ENCODE data around the gene LIPC.

The LIPC gene

GRCh38 chr15:58431221-58432149 lies at the start of gene LIPC:
LIPC (plus strand) TSS chr15:58431991; CDS start chr15:58432033, 42 bp downstream.
- DNase-seq: no peak

GRCh38 chr15:58383876-58384275 lies 47.9 kb upstream of the LIPC start:
- DNase-seq: no peak

DNA sequence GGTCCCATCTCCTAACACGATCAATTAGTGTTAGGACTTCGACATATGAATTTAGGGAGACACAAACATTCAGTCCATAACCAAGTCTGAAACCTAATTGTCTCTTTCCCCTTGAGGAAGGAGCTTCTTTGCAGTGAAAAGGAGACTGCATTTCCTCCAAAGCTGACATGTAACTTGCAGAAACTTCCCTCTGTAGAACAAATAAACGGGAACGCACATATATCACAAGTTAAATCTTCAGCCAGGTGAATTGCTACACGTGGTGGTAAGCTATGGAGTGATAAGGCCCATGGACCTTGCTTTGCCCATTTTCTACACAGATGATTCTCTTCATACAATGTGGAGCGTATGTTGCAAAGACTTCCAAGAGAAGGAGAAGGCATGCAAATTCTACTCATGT lies 47.1 kb upstream of the LIPC start:
- no peak for DNase-seq

- no peak for DNase-seq
Observed at GRCh38 chr15:58386081-58386480, 45.7 kb upstream of the LIPC start.

- DNase-seq: no peak
Observed at GRCh38 chr15:58386641-58387040, 45.1 kb upstream of the LIPC start.

DNA sequence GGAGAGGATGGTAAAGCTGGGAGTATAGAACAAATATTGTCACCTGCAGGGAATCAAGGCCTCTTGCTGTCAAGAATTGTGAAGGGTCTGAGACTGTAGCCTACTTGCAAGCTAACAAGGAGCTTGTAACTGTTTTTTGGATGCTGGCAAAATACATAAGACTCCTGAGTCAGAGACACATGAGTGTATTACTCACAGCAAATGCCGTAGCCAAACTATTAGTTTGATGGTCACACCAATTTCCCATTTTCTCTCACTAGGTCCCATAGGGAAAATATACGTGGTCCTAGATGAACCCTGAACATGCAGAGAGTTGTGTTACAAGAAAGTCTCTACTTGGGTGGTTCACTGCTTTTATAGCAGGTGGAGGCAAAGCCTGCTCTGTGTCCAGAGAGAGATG lies 44.7 kb upstream of the LIPC start:
- DNase-seq: no peak

DNA sequence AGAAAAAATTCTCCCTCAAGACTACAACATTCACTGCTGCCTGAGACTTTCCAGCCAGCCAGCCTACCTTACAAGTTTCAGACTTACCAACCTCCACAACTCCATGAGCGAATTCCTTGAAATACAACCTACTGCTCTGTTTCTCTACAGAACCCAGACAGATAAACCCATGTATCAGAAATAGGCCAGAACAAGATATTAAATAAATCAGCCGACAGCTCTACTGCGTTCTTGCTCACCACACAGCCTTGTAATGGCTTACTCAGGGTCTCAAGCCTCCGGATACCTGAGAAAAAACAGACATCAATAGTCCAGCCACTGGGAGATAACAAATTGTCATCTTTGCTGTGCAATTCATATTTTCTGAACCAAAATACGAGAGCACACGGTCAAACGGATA lies 43.6 kb upstream of the LIPC start:
- no peak for DNase-seq

DNA sequence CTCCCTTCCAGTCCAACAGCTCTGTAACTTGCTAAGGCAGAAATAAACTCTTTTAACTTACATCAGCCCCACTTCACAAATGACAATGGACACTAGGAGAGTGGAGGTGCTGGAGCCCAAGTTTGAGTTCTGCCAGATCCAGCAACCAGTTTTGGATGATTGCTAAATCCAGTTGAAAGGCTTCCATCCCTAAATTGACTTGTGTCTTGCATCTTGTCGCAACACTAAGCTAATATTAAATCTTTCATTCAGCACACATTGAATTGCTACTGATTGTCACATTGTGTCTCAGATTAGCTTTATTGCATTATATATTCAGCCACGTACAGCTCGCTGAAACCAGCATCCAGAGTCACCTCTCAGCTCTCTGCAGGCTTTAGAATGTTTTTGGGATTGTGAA lies 41.7 kb upstream of the LIPC start:
- no peak for DNase-seq

- no peak for DNase-seq
Observed at GRCh38 chr15:58390655-58391054, 41.1 kb upstream of the LIPC start.

DNA sequence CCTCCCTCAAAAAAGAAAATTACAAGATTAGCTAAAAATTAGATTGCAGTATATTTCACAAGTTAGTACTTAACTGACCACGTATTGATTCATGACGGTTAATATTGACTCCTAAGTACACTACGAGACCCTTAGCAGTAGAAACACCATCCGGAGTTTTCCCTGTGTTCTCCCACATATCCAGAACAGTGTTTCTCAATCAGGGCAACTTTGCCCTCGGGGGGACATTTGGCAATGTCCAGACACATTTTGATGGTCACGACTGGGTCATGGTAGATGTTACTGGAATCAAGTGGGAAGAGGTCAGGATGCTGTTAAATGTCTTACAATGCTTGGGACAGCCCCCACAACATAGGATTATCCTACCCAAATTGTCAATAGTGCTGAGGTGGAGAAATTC lies 40.7 kb upstream of the LIPC start:
- DNase-seq: no peak

- DNase-seq: no peak
Observed at GRCh38 chr15:58392141-58392540, 39.6 kb upstream of the LIPC start.

DNA sequence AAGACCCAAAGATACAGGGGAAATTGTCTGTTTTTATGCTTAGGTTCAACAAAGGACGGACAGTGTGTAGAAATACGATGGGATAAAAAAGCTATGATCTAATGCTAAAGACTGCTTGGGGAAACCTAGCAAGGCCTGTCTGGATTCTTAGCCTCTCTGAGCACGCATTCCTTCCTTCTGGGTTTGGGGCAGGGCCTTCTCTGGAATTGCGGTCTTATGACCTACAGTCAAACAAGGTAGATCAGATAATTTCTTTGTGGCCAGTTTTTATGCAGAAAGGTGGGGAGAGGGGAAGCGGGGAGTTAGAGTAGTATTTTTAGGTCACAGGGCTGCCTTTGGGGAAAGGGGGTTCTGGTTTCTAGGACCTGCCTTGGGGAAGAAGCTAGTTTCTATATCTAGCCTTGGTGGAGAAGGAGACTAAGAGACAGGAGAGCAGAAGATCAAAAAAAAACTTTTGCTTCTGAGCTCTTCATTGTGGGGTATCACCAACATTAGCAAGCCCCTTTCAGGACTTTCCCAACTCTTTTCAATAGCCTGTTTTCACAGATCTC lies 39.1 kb upstream of the LIPC start:
- no peak for DNase-seq

GRCh38 chr15:58393241-58393662 lies 38.5 kb upstream of the LIPC start:
- DNase-seq: no peak

DNA sequence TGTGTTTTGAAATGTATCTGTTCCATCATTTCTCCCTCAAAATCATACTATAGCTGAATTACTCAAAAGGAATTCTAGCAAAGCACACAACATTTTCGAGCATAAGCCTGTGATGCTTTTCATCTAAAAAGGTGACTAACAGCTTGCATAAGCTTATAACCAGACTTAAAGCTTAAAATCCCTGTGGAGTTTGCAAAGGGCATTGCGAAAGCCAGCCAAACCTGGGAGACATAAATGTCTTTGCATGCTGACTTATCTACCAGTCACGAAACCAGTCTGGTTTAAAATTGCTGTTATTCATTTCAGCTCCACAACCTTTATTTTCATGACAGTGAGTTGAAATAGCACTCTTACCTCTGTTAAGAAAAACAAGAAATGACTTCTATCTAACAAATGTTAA lies 35.6 kb upstream of the LIPC start:
- DNase-seq: no peak

- no peak for DNase-seq
Observed at GRCh38 chr15:58398071-58398470, 33.7 kb upstream of the LIPC start.

GRCh38 chr15:58398643-58399042 lies 33.1 kb upstream of the LIPC start:
- DNase-seq: no peak

GRCh38 chr15:58399739-58400138 lies 32.1 kb upstream of the LIPC start:
- DNase-seq: no peak

DNA sequence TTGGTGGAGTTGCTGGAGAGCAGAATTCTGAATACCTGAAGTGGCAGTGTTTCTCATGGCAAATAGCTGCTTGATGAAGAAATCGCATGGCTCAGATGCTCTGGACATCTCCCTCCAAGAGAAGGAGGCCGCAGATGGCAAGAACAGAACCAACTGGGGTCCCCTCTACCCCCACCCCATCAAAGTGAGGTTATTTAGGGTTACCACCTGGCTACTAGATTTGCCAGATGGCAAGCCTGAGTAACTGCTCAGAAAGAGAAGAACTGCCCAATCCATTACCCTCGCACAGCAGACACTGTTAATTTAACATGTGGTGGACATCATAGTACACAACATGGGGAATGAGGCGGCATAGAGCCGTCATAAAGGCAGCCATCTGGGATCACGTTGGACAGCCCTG lies 30.5 kb upstream of the LIPC start:
- no peak for DNase-seq

DNA sequence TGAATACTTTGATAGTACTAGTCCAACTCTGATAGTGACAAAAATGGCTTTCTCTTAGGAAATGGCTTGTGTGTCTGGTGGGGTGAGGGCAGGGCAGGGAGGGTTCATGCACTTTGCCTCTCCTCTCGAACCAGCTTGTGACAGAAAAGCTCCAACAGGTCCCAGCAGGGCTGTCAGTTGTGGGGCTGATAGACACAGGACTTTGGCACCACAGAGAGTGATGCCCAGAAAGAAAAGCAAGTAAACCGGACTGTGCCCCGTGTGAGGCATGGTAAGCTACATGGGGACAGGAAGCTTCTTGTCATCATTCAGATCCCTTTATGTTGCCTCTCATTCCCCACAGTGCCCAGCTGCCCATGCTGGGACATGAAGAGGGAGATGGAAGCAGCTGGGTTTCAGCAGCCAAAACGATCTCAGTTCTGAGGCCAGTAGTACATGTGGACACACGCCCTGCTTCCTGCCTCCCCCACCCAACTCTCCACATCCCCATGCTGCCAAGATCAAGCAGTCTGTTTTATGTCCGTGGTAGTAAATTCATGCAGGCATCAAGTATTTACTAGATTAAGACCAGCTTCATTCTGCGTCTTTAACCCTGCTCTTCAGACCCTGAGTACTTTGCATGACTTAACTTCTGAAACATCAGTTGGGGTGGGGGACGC lies 29.7 kb upstream of the LIPC start:
- no peak for DNase-seq

DNA sequence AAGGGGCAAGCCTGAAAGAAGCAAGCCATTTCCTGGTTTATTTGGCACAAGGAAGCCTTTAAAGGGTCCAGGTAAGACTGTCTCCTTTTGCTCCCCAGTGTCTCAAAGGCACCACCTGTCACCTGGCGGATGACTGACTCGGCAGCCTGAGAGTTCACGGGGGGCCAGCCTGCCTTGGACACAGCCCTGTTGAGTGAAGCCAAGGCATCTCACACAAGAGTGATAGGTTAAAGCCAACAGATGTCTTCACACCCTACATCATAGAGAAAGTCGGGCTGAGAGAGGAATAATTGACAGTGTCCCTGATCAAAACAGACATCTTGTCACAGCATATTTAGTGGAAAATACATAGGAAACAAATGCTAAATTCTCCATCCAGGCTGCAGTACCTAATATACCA lies 28.2 kb upstream of the LIPC start:
- no peak for DNase-seq

- DNase-seq: no peak
Observed at GRCh38 chr15:58404020-58404419, 27.8 kb upstream of the LIPC start.

- DNase-seq: no peak
Observed at GRCh38 chr15:58404722-58405121, 27.1 kb upstream of the LIPC start.

- DNase-seq: no peak
Observed at GRCh38 chr15:58405865-58406264, 25.9 kb upstream of the LIPC start.

- no peak for DNase-seq
Observed at GRCh38 chr15:58406811-58407210, 25.0 kb upstream of the LIPC start.

Data from COR-L47 (cell line).